ENCODE measurements around the gene EFCAB12. TPM values are rescaled to one million over a fixed set of nuclear protein-coding genes. Genes with fewer than 3 reads are reported as not detected.

The EFCAB12 gene
- total and polyA plus RNA-seq, 10 of the 15 experiments (the other 5 are each of a cell fraction or from before 2014, with no cell fraction given), result 0.02 to 0.85 (median 0.33) TPM

DNA sequence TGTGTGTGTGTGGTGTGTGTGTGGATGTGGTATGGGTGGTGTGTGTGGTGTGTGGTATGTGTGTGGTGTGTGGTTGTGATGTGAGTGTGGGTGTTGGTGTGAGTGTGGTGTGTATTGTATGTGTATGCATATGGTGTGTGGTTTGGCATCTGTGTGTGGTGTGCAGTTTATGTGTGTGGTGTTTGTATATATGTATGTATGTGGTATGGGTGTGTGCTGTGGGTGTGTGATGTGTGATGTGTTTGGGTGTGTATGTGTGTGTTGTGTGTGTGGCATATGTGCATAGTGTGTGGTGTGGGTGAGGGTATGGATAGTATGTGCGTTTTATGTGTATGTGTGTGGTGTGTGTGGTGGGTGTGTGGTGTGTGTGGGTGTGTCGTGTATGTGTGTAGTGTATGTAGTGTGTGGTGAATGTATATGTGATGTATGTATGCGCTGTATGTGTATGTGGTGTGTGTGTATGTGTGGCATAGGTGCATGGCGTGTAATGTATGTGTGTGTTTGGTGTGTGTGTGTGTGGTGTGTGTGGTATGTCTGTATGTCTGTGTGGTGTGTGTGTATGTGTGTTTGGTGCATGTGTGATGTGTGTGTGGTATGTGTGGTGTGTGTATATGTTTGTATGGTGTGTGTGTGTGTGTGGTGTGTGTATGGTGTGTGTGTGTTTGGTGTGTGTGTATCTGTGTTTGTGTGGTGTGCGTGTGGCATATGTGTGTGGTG, 58.0 kb downstream of the EFCAB12 start:
- CTCF ChIA-PET, result no interaction called here
- Histone ChIP-seq H3K79me2 (ENCODE audit: control insufficient read depth, insufficient read depth, low read length) (no peaks in the 10 kb centered on the region), H3K27me3 (replicated peaks in 1 of 2; ENCODE audit: control insufficient read depth in 2 of 2, insufficient read depth in 2 of 2, low read length in 1 of 2) (no peaks in the 10 kb centered on the region), H2AFZ (ENCODE audit: control insufficient read depth, low read depth, low read length) (no peak overlapping the region), H3K4me1 (ENCODE audit: control insufficient read depth, insufficient read depth, low read length) (no peaks in the 10 kb centered on the region), H3K4me2 (ENCODE audit: control insufficient read depth, insufficient read depth) (no peak overlapping the region), H3K27ac (ENCODE audit: control insufficient read depth, insufficient read depth) (no peak overlapping the region), H3K9ac (ENCODE audit: control insufficient read depth, insufficient read depth, low read length) (no peak overlapping the region), H3K36me3 (ENCODE audit: control insufficient read depth in 2 of 2, insufficient read depth in 2 of 2, low read length in 1 of 2) (no peaks in the 10 kb centered on the region), H3K4me3 (no peak overlapping the region), H4K20me1 (ENCODE audit: control insufficient read depth, insufficient read depth) (no peaks in the 10 kb centered on the region), H3K9me3 (replicated peaks; ENCODE audit: control insufficient read depth, insufficient read depth, low read length) (no peaks in the 10 kb centered on the region)
- POLR2A ChIA-PET, result no interaction called here
- ATAC-seq, result no peak
- intact Hi-C loops (cut with micrococcal nuclease; ENCODE audit: unreplicated experiment) (no loop called here), in situ Hi-C loops (cut with MboI) (no loop called here)
- WGBS (ENCODE audit: insufficient coverage, insufficient replicate concordance, low lambda C conversion rate, missing lambda C conversion rate), result 83% methylated on average over 5 of the region's 5 CpGs
- TF ChIP-seq, protein P1, sequence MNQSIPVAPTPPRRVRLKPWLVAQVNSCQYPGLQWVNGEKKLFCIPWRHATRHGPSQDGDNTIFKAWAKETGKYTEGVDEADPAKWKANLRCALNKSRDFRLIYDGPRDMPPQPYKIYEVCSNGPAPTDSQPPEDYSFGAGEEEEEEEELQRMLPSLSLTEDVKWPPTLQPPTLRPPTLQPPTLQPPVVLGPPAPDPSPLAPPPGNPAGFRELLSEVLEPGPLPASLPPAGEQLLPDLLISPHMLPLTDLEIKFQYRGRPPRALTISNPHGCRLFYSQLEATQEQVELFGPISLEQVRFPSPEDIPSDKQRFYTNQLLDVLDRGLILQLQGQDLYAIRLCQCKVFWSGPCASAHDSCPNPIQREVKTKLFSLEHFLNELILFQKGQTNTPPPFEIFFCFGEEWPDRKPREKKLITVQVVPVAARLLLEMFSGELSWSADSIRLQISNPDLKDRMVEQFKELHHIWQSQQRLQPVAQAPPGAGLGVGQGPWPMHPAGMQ (IDR thresholded peaks at IDR 0.05; ENCODE audit: borderline replicate concordance), result no peak
- peak; percentile 16; the same call in 1 of the 2 replicates for TF ChIP-seq RUNX3 (IDR thresholded peaks at IDR 0.05; ENCODE audit: low read length)
- peak; percentile 49 for TF ChIP-seq NR2C2 (IDR thresholded peaks at IDR 0.05; ENCODE audit: borderline replicate concordance, control insufficient read depth, insufficient read length, low read depth)
- TF ChIP-seq BCL3 (IDR thresholded peaks at IDR 0.05; ENCODE audit: borderline replicate concordance, insufficient read depth, low read depth, low read length, poor library complexity, severe bottlenecking), result peak; percentile 52
- TF ChIP-seq, protein P2, sequence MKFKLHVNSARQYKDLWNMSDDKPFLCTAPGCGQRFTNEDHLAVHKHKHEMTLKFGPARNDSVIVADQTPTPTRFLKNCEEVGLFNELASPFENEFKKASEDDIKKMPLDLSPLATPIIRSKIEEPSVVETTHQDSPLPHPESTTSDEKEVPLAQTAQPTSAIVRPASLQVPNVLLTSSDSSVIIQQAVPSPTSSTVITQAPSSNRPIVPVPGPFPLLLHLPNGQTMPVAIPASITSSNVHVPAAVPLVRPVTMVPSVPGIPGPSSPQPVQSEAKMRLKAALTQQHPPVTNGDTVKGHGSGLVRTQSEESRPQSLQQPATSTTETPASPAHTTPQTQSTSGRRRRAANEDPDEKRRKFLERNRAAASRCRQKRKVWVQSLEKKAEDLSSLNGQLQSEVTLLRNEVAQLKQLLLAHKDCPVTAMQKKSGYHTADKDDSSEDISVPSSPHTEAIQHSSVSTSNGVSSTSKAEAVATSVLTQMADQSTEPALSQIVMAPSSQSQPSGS (IDR thresholded peaks at IDR 0.05; ENCODE audit: low read length), result no peak
- FAIRE-seq, result no peak
- no TSS peak for BruUV-seq (replicated peaks)
- SMC1A ChIA-PET (ENCODE audit: uncharacterized antibody, unreplicated experiment), result no interaction called here
- RAD21 ChIA-PET (ENCODE audit: unreplicated experiment), result no interaction called here
- no peak for DNase-seq (ENCODE audit: low read depth, low spot score)

Measured in GM12878 (cell line).